ENCODE data around the gene BLOC1S3.

BLOC1S3 gene

GRCh38 chr19:45178262-45179071 is at the start of gene BLOC1S3:
Gene BLOC1S3, plus strand, starts transcription at chr19:45178784. Its CDS starts 513 bp downstream, at chr19:45179297.
- peak within 1 kb of the TSS; percentile 97 for H3K4me3 ChIP-seq (ENCODE audit: low read length)
- peak; percentile 100 for DNase-seq (ENCODE audit: low read depth)
- TF ChIP-seq CTCF (IDR thresholded peaks at IDR 0.05; ENCODE audit: insufficient read depth, low read depth, low read length, missing control alignments): peak; percentile 48

- no peak overlapping the region for H3K4me3 ChIP-seq (ENCODE audit: low read length)
- TF ChIP-seq CTCF (IDR thresholded peaks at IDR 0.05; ENCODE audit: insufficient read depth, low read depth, low read length, missing control alignments): no peak
- no peak for DNase-seq (ENCODE audit: low read depth)
These were observed 49.8 kb upstream of the BLOC1S3 start for GRCh38 chr19:45128806-45129205.

GRCh38 chr19:45130236-45130635 is 48.3 kb upstream of the BLOC1S3 start:
- no peak for DNase-seq (ENCODE audit: low read depth)
- no peak overlapping the region for H3K4me3 ChIP-seq (ENCODE audit: low read length)
- no peak for TF ChIP-seq CTCF (IDR thresholded peaks at IDR 0.05; ENCODE audit: insufficient read depth, low read depth, low read length, missing control alignments)

GRCh38 chr19:45130888-45131615 is 47.5 kb upstream of the BLOC1S3 start:
- peak; percentile 61 for DNase-seq (ENCODE audit: low read depth)

GRCh38 chr19:45133661-45134060 is 44.9 kb upstream of the BLOC1S3 start:
- no peak overlapping the region for H3K4me3 ChIP-seq (ENCODE audit: low read length)
- no peak for DNase-seq (ENCODE audit: low read depth)
- TF ChIP-seq CTCF (IDR thresholded peaks at IDR 0.05; ENCODE audit: insufficient read depth, low read depth, low read length, missing control alignments): no peak

More at GRCh38 chr19:45130888-45131615, 47.5 kb upstream of the BLOC1S3 start:
- TF ChIP-seq CTCF (IDR thresholded peaks at IDR 0.05; ENCODE audit: insufficient read depth, low read depth, low read length, missing control alignments): peak; percentile 59
- H3K4me3 ChIP-seq (ENCODE audit: low read length): no peak overlapping the region

- TF ChIP-seq CTCF (IDR thresholded peaks at IDR 0.05; ENCODE audit: insufficient read depth, low read depth, low read length, missing control alignments): no peak
- no peak overlapping the region for H3K4me3 ChIP-seq (ENCODE audit: low read length)
- DNase-seq (ENCODE audit: low read depth): no peak
These were observed 43.3 kb upstream of the BLOC1S3 start for GRCh38 chr19:45135176-45135885.
